ENCODE results near the gene CANT1.

GRCh38 chr17:78999056-78999768, 10.4 kb downstream of the CANT1 start:
- no peak for TF ChIP-seq CTCF (IDR thresholded peaks at IDR 0.05)
- no peak for TF ChIP-seq POLR2A (IDR thresholded peaks at IDR 0.05)
